SK-N-MC (cell line): ENCODE results near the gene C4orf33.
"Not testable (repeated sequence)": the region's sequence is repeated elsewhere in the genome, so short reads cannot be mapped to it uniquely, and the experiment has no call there.

Source experiments
- DNase-seq: peaks from one replicate; pipeline ENCODE4 v3.0.0-alpha.2; 2011; ENCODE audit warnings: low read depth, low spot score
- H3K27ac ChIP-seq: fragments of 200-600 bp; sonication (generic); 2 replicates; pipeline ENCODE4 v1.5.1; 2016; ENCODE audit warnings: mixed run types
- H3K36me3 ChIP-seq: fragments of 200-600 bp; sonication (generic); 2 replicates; pipeline ENCODE4 v1.6.1; 2017; ENCODE audit warnings: antibody characterized with exemption, low read length, mixed read lengths; ENCODE audit not compliant: insufficient read depth
- H3K4me3 ChIP-seq: fragments of 200-600 bp; sonication (generic); 2 replicates; pipeline ENCODE4 v1.5.1; 2016
- H3K9ac ChIP-seq: fragments of 200-600 bp; sonication (generic); 2 replicates; pipeline ENCODE4 v1.8.0; 2017; ENCODE audit warnings: mixed run types, mixed read lengths; ENCODE audit not compliant: insufficient read length
- H3K9me3 ChIP-seq: fragments of 200-600 bp; sonication (generic); 2 replicates; pipeline ENCODE4 v1.6.1; 2017; ENCODE audit warnings: low read depth, mild to moderate bottlenecking, antibody characterized with exemption, low read length, moderate library complexity, mixed read lengths
- EZH2 ChIP-seq: fragments of 200-600 bp; sonication (generic); IDR thresholded peaks from one replicate; pipeline ENCODE4 v1.6.1; 2017; ENCODE audit warnings: antibody characterized with exemption
- FOXP2 ChIP-seq: optimal IDR thresholded peaks from 2 replicates; pipeline ENCODE3; 2011; ENCODE audit warnings: mild to moderate bottlenecking, moderate library complexity; ENCODE audit not compliant: insufficient read depth; ENCODE audit errors: extremely low read length, control extremely low read depth
- POLR2AphosphoS5 ChIP-seq: IDR thresholded peaks from 2 replicates; pipeline ENCODE4 v1.6.1; 2012; ENCODE audit warnings: mild to moderate bottlenecking, low read depth, low read length, borderline replicate concordance

The C4orf33 gene

GRCh38 chr4:129095811-129096454 lies at the start of gene C4orf33:
Gene C4orf33 (plus strand): TSS chr4:129096152. CDS start chr4:129102611, 6,459 bp downstream.
- Histone ChIP-seq H3K36me3 (no peaks in the 10 kb centered on the region), H3K4me3 (peak within 1 kb of the TSS; percentile 95), H3K9me3 (no peaks in the 10 kb centered on the region), H3K9ac (peak within 1 kb of the TSS; percentile 82), H3K27ac (peak within 1 kb of the TSS; percentile 73; the same call in 1 of the 2 replicates)
- TF ChIP-seq EZH2 (no peak), POLR2AphosphoS5 (peak; percentile 69; the same call in 1 of the 2 replicates), FOXP2 (no peak)
- DNase-seq = no peak

GRCh38 chr4:129059028-129059427 lies 36.9 kb upstream of the C4orf33 start:
- TF ChIP-seq POLR2AphosphoS5 (no peak), EZH2 (no peak), FOXP2 (no peak)
- DNase-seq = no peak
- Histone ChIP-seq H3K4me3 (no peak overlapping the region), H3K27ac (no peak overlapping the region), H3K9me3 (peaks cover 12% of the 10 kb centered on the region; the same call in 1 of the 2 replicates), H3K9ac (no peak overlapping the region), H3K36me3 (peaks cover 16% of the 10 kb centered on the region; the same call in 1 of the 2 replicates)

- Histone ChIP-seq H3K4me3 (no peak overlapping the region), H3K9me3 (peaks cover 10% of the 10 kb centered on the region; the same call in 1 of the 2 replicates), H3K27ac (no peak overlapping the region), H3K9ac (no peak overlapping the region), H3K36me3 (peaks cover 17% of the 10 kb centered on the region; the same call in 1 of the 2 replicates)
- no peak for DNase-seq
- TF ChIP-seq EZH2 (no peak), FOXP2 (no peak), POLR2AphosphoS5 (no peak)
Observed at GRCh38 chr4:129062580-129062979, 33.4 kb upstream of the C4orf33 start.

- no peak for DNase-seq
- peaks cover 17% of the 10 kb centered on the region; the same call in 1 of the 2 replicates for H3K36me3 ChIP-seq
- TF ChIP-seq EZH2 (no peak), POLR2AphosphoS5 (no peak), FOXP2 (no peak)
- H3K4me3 ChIP-seq = no peak overlapping the region
- no peak overlapping the region for H3K27ac ChIP-seq
- H3K9me3 ChIP-seq = peaks cover 10% of the 10 kb centered on the region; the same call in 1 of the 2 replicates
- H3K9ac ChIP-seq = no peak overlapping the region
Observed at GRCh38 chr4:129063640-129064039, 32.3 kb upstream of the C4orf33 start.

- TF ChIP-seq EZH2 (no peak), POLR2AphosphoS5 (no peak), FOXP2 (no peak)
- DNase-seq = no peak
- no peak overlapping the region for H3K27ac ChIP-seq
- peaks cover 4% of the 10 kb centered on the region; the same call in 1 of the 2 replicates for H3K9me3 ChIP-seq
- no peak overlapping the region for H3K9ac ChIP-seq
- no peak overlapping the region for H3K4me3 ChIP-seq
- H3K36me3 ChIP-seq = peaks cover 17% of the 10 kb centered on the region; the same call in 1 of the 2 replicates
Observed at GRCh38 chr4:129064717-129065116, 31.2 kb upstream of the C4orf33 start.

- not testable (repeated sequence) for DNase-seq, H3K9me3 ChIP-seq, H3K27ac ChIP-seq, H3K4me3 ChIP-seq, H3K9ac ChIP-seq
- H3K36me3 ChIP-seq = peaks cover 12% of the 10 kb centered on the region
Observed at GRCh38 chr4:129069537-129069936, 26.4 kb upstream of the C4orf33 start.

GRCh38 chr4:129077326-129077725 lies 18.6 kb upstream of the C4orf33 start:
- Histone ChIP-seq H3K9ac (no peak overlapping the region), H3K36me3 (peaks cover 37% of the 10 kb centered on the region), H3K4me3 (no peak overlapping the region), H3K9me3 (peaks cover under 1% of the 10 kb centered on the region; the same call in 1 of the 2 replicates), H3K27ac (no peak overlapping the region)
- no peak for DNase-seq
- TF ChIP-seq EZH2 (no peak), POLR2AphosphoS5 (no peak), FOXP2 (no peak)

GRCh38 chr4:129080129-129080528 lies 15.8 kb upstream of the C4orf33 start:
- no peak overlapping the region for H3K4me3 ChIP-seq
- TF ChIP-seq POLR2AphosphoS5 (no peak), EZH2 (no peak), FOXP2 (no peak)
- peaks cover 7% of the 10 kb centered on the region; the same call in 1 of the 2 replicates for H3K9me3 ChIP-seq
- H3K36me3 ChIP-seq = peaks cover 32% of the 10 kb centered on the region
- no peak for DNase-seq
- H3K27ac ChIP-seq = no peak overlapping the region
- no peak overlapping the region for H3K9ac ChIP-seq
